Neural cell (in vitro differentiated cells): Measurements from ENCODE around the gene ITPK1.

ENCODE experiments used
- EP300 ChIP-seq: fragments of 450-650 bp; conservative IDR thresholded peaks from 2 replicates; pipeline ENCODE4 v1.6.1; 2014; ENCODE audit warnings: antibody characterized with exemption, mild to moderate bottlenecking, moderate library complexity; ENCODE audit not compliant: poor library complexity, severe bottlenecking
- EZH2 ChIP-seq: fragments of 200-600, 300-800 bp; shearing (Covaris generic), sonication (generic); IDR thresholded peaks from 2 replicates; pipeline ENCODE4 v1.6.1; 2014; ENCODE audit warnings: antibody characterized with exemption, low read length, borderline replicate concordance, mild to moderate bottlenecking; ENCODE audit not compliant: insufficient read depth, poor library complexity, severe bottlenecking
- MXI1 ChIP-seq: fragments of 450-650 bp; conservative IDR thresholded peaks from 2 replicates; pipeline ENCODE4 v1.6.1; 2014; ENCODE audit warnings: antibody characterized with exemption, mild to moderate bottlenecking; ENCODE audit not compliant: poor library complexity, severe bottlenecking
- POLR2AphosphoS5 ChIP-seq: IDR thresholded peaks from 2 replicates; pipeline ENCODE4 v1.6.1; 2012
- RAD21 ChIP-seq: fragments of 450-650 bp; conservative IDR thresholded peaks from 2 replicates; pipeline ENCODE4 v1.6.1; 2014; ENCODE audit warnings: antibody characterized with exemption, mild to moderate bottlenecking, moderate library complexity
- REST ChIP-seq: IDR thresholded peaks from 2 replicates; pipeline ENCODE4 v1.6.1; 2012; ENCODE audit warnings: borderline replicate concordance
- TAF1 ChIP-seq: IDR thresholded peaks from 2 replicates; pipeline ENCODE4 v1.6.1; 2012; ENCODE audit warnings: low read depth
- TF ChIP-seq, protein P1 (sequence below): fragments of 450-650 bp; IDR thresholded peaks from 2 replicates; pipeline ENCODE4 v1.5.1; 2014; ENCODE audit warnings: antibody characterized with exemption, mild to moderate bottlenecking, moderate library complexity; ENCODE audit not compliant: poor library complexity, severe bottlenecking

GRCh38 chr14:92954933-92955332, 160.8 kb downstream of the ITPK1 start:
- TF ChIP-seq, protein P1, sequence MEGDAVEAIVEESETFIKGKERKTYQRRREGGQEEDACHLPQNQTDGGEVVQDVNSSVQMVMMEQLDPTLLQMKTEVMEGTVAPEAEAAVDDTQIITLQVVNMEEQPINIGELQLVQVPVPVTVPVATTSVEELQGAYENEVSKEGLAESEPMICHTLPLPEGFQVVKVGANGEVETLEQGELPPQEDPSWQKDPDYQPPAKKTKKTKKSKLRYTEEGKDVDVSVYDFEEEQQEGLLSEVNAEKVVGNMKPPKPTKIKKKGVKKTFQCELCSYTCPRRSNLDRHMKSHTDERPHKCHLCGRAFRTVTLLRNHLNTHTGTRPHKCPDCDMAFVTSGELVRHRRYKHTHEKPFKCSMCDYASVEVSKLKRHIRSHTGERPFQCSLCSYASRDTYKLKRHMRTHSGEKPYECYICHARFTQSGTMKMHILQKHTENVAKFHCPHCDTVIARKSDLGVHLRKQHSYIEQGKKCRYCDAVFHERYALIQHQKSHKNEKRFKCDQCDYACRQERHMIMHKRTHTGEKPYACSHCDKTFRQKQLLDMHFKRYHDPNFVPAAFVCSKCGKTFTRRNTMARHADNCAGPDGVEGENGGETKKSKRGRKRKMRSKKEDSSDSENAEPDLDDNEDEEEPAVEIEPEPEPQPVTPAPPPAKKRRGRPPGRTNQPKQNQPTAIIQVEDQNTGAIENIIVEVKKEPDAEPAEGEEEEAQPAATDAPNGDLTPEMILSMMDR = no peak
- TF ChIP-seq MXI1 = no peak
- TF ChIP-seq POLR2AphosphoS5 = no peak
- no peak for TF ChIP-seq REST
- TF ChIP-seq EZH2 = no peak
- no peak for TF ChIP-seq EP300
- no peak for TF ChIP-seq TAF1
- no peak for TF ChIP-seq RAD21
